GM12892 (cell line): Measurements from ENCODE around the gene TRIM65.
A peak's percentile ranks its signal among the peaks of the same experiment; 100 is the strongest.

ENCODE experiments used
- DNase-seq: peaks from one replicate; pipeline ENCODE4 v3.0.0; 2011; ENCODE audit not compliant: insufficient read length
- FAIRE-seq: peaks from 2 replicates; lab custom pipeline; 2011; peaks lifted over from hg19 to GRCh38; lab: Jason Lieb, UNC
- POLR2A ChIP-seq: IDR thresholded peaks from 2 replicates; pipeline ENCODE4 v1.6.1; 2011; ENCODE audit warnings: low read depth, low read length, control low read depth
- POLR2AphosphoS5 ChIP-seq: IDR thresholded peaks from 2 replicates; pipeline ENCODE4 v1.6.1; 2011; ENCODE audit warnings: low read depth, low read length, control low read depth
- TAF1 ChIP-seq: IDR thresholded peaks from 2 replicates; pipeline ENCODE4 v1.6.1; 2011; ENCODE audit warnings: low read depth, mild to moderate bottlenecking, control low read depth, low read length, borderline replicate concordance

TRIM65 gene

GRCh38 chr17:75914643-75915267 lies 18.0 kb upstream of the TRIM65 start:
- no peak for DNase-seq
- no peak for FAIRE-seq
- TF ChIP-seq POLR2AphosphoS5 (no peak), TAF1 (no peak), POLR2A (no peak)

- DNase-seq = no peak
- TF ChIP-seq POLR2AphosphoS5 (no peak), TAF1 (no peak), POLR2A (no peak)
- FAIRE-seq = no peak
These were observed 16.9 kb upstream of the TRIM65 start for GRCh38 chr17:75913537-75914210.

DNA sequence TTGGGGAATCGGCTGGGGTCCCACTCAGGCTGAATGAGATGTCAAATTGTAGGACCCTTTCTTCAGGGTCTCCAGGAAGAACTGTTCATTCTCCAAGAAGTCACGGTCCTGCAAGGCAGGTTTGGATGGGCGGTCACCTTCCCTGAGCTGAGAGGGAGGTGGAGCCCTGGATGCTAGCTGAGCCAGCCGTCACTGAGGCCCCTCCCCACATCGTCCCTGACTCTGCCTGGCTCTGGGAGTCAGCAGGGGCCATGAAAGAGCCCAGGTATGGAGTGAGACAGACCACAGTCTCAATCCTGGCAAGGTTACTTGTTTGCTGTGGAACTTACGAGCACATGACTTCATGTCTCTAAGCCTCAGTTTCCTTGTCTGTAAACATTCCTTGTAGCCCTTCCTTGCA lies 13.9 kb upstream of the TRIM65 start:
- DNase-seq (no peak), FAIRE-seq (no peak)
- no peak for TF ChIP-seq POLR2AphosphoS5
- no peak for TF ChIP-seq POLR2A
- no peak for TF ChIP-seq TAF1

GRCh38 chr17:75909812-75910274 lies 13.1 kb upstream of the TRIM65 start:
- TF ChIP-seq POLR2A (no peak), TAF1 (no peak), POLR2AphosphoS5 (no peak)
- FAIRE-seq (no peak), DNase-seq (no peak)

DNA sequence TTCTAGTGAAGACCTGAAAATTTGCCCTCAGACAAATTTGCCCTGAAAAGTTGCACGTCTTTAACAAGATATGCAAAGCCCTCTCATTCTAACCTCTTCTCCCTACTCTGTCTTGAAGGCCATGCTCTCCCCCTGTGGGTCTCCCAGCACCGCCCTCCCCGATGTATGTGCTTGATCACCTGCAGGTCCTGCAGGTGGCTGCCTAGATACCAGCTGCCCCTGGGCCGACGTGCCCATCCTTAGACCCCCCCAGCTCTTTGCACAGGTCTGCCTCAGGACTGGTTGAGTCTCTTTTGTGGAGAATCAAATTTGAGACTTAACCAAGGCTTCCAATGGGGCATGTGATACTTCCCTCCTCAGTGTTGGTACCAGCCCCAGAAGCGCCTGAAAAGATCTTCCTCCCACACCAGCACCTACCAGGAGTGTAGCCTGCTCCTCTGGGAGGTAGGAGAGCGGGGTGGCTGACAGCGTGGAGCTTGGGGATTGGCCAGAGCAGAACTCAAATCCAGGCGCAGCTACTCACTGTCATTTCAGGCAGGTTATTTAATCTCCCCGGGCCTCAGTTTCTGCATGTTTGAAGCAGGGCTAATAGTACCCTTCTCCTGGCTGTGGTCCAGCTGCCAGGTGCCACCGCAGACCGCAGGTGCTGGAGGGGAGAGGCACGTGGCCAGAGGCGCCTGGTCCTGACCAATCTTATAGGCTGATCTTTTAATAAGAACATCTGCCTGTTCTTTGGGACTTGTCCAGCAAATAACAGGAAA lies 12.5 kb upstream of the TRIM65 start:
- TF ChIP-seq TAF1 = no peak
- TF ChIP-seq POLR2AphosphoS5 = no peak
- TF ChIP-seq POLR2A = no peak
- FAIRE-seq (no peak), DNase-seq (no peak)

DNA sequence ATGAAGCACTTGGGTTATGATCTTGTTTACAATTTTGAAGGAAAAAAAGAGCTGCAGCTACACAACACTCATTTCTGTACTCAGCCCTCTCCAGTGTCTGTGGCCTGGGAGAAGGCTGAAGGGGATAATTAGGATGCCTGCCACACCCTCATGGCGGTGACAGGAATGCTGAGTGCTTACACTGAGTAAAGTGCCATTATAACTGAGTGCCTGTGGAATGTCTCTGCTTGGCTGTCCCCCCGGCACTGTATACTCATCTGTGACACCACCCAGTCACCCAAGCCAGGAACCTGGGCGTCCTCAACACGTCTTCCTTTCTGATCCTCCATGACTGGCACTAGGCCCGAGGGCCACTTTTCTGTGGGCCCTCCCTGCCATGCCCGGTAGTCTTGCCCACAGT lies 11.4 kb upstream of the TRIM65 start:
- no peak for DNase-seq
- FAIRE-seq = no peak
- TF ChIP-seq POLR2AphosphoS5 = no peak
- TF ChIP-seq TAF1 = no peak
- no peak for TF ChIP-seq POLR2A

DNA sequence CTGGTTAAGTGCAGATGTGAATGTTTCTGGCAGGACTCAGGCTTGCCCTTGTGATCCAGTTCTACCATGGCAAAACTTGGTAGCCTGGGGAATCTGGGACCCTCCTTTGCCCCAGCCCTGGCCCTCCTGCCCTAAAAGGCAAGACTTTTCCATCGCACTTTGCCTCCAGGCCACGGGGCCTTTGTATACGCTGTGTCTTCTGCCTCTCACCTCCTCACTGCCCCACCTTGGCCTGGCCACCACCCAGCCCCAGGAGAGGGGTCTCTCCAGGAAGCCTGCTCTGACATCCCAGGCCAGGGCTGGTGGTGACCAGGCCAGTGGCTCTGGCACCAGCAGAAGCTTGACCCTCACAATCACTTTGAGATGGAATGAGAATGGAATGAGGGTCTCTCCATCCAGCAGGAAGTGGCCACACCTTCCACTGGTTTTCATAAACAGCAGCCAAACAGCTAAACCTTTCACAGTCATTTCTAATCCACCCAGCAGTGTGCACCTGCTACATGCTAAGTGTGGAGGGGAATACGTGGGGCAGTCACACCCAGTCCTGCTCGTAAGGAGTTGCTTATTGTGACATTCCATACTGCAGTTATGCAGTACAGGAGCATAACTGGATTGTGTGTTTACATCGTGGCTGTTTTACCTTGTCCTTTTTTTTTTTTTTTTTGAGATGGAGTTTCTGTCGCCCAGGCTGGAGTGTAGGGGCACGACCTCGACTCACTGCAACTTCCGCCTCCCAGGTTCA lies 9.6 kb upstream of the TRIM65 start:
- TF ChIP-seq POLR2AphosphoS5 (no peak), TAF1 (no peak), POLR2A (no peak)
- DNase-seq (no peak), FAIRE-seq (no peak)

DNA sequence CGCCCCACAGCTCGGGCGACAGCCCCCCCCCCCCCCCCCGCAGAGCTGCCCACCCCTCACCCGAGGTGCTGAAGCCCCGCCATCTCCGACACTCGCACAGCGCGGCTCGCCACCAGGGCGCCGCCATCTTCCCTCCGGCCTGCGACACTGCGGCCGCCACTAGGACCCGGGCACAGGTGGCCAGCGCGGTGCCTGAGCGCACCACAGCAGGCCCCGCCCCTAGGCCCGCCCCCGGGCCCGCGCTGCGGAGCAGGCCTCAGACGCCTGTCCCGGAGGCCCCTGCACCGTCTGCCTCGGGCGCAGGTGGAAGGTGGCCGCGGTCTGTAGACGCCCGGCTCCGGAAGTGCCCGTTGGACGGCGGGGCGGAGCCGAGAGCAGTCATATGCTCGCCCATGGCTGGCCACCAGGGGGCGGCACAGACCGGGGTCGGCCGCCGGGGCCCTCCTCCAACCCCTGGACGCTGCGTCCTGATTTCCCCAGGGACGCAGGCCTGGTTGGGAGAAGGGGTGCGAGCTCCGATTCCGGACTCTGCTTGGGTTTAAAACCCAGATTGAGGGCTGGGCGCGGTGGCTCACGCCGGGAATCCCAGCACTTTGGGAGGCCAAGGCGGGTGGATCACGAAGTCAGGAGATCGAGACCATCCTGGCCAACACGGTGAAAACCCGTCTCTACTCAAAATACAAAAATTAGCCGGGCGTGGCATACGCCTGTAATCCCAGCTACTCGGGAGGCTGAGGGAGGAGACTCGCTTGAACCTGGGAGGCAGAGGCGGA lies 8.2 kb upstream of the TRIM65 start, which contains the start of gene MRPL38:
MRPL38 (minus strand) TSS at position 136 of the 773 bp plus-strand sequence; CDS start at position 127, 9 bp downstream.
- TF ChIP-seq POLR2AphosphoS5 = peak; percentile 74; the same call in 1 of the 2 replicates
- TF ChIP-seq TAF1 = peak; percentile 80
- TF ChIP-seq POLR2A = peak; percentile 84; the same call in 1 of the 2 replicates
- DNase-seq = peak; percentile 99
- peak; percentile 99 for FAIRE-seq

- DNase-seq = no peak
- TF ChIP-seq POLR2A (no peak), TAF1 (no peak), POLR2AphosphoS5 (no peak)
- no peak for FAIRE-seq
These were observed 5.7 kb upstream of the TRIM65 start for GRCh38 chr17:75902406-75902805.

- TF ChIP-seq TAF1 (no peak), POLR2A (no peak), POLR2AphosphoS5 (no peak)
- FAIRE-seq (no peak), DNase-seq (no peak)
These were observed 5.0 kb upstream of the TRIM65 start for GRCh38 chr17:75901727-75902126.
